ENCODE results near the gene DCAF10.

DNA sequence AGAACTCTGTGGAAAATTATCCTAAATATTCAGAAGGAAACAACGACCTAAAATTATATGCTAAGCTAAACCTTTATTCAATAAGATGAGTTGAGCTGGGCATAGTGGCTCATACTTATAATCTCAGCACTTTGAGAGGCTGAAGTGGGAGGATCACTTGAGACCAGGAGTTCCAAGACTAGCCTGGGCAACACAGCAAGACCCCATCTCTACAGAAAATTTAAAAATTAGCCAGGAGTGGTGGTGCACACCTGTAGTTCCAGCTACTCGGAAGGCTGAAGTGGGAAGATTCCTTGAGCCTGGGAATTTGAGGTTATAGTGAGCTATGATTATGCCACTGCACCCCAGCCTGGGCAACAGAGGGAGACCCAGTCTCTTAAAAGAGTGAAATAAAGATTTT, 51.6 kb downstream of the DCAF10 start:
- TF ChIP-seq POLR2AphosphoS5 (IDR thresholded peaks at IDR 0.05; ENCODE audit: borderline replicate concordance, low read depth, low read length), result no peak
- no peak for TF ChIP-seq EZH2 (IDR thresholded peaks at IDR 0.05)
- TF ChIP-seq FOXP2 (optimal IDR thresholded peaks at IDR 0.05; ENCODE audit: control extremely low read depth, extremely low read length, insufficient read depth), result no peak

All from SK-N-MC (cell line).